ENCODE results near the gene SLCO1C1.

Gene SLCO1C1

DNA sequence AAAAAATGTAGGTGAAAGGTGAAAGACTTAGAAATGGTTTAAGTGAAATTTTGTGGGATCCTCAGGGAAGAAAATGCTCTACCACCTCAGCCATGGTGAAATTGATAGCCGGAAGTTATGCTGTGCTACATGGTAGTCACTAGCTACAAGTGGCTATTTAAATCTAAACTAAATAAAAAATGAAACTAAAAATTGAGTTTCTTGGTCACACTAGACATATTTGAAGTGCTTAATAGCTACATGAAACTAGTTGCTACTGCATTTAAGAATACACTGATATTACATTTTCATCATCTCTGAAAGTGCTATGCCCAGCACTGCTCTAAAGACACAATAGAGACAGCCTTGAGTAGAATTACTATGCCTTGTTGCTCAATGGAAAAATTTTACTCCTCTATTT is 105.0 kb downstream of the SLCO1C1 start:
- DNase-seq (ENCODE audit: low read depth): no peak

DNA sequence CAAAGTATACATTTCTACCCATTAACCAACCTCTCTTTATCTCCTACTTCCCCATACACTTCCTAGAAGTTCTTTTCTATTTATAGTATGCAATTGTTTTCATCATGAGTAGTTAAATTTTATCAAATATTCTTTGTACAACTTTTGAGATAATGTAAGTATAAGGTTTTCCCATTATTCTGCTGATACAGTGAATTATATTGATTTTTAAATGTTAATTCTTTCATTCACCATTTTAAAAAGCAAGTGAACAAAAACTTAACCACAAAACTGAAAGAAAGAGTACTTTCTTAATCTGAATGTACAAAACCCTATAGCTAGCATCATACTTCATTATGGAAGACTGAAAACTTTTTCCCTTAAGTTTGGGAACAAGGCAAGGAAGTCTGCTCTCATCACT is 105.9 kb downstream of the SLCO1C1 start:
- no peak for DNase-seq (ENCODE audit: low read depth)

Measured in activated gamma-delta T cell treated with anti-CD3 and anti-CD28 coated beads, Interleukin-2, amount 50 U/mL, for 16 hours (primary cell).